CD14-positive monocyte (primary cell): Measurements from ENCODE around the gene ARPC1B. TPM values are rescaled to one million over a fixed set of nuclear protein-coding genes. Genes with fewer than 3 reads are reported as not detected.
A peak's percentile ranks its signal among the peaks of the same experiment; 100 is the strongest.

Experiments used
- DNase-seq, 3 donors: peaks; one replicate each; pipeline ENCODE4 v3.0.0-alpha.2; 2011 to 2022
- H2AFZ ChIP-seq: 2 replicates; pipeline ENCODE4 v1.6.0; 2012; ENCODE audit warnings: mild to moderate bottlenecking, low read depth, low read length, inconsistent platforms; ENCODE audit not compliant: insufficient read depth, poor library complexity, severe bottlenecking
- H3K27ac ChIP-seq, 2 donors: 1 replicate in 1 of 2; 2 replicates in 1 of 2; pipeline ENCODE4 v1.5.1; 2012 to 2013; ENCODE audit warnings: low read length in 2 of 2, control low read depth in 1 of 2, inconsistent platforms in 1 of 2, low read depth in 1 of 2, mild to moderate bottlenecking in 1 of 2
- H3K27me3 ChIP-seq, 2 donors: one replicate each; pipeline versions ENCODE4 v1.6.0 to v1.6.1; 2011 to 2013; ENCODE audit warnings: low read length in 2 of 2; ENCODE audit not compliant: control insufficient read depth in 2 of 2, insufficient read depth in 2 of 2
- H3K36me3 ChIP-seq, 2 donors: replicated peaks in 1 of 2; 1 replicate in 1 of 2; 2 replicates in 1 of 2; pipeline versions ENCODE4 v1.5.1 to v1.6.1; 2012 to 2013; ENCODE audit warnings: low read length in 2 of 2, control low read depth in 1 of 2, inconsistent platforms in 1 of 2, mild to moderate bottlenecking in 1 of 2; ENCODE audit not compliant: insufficient read depth in 2 of 2, control insufficient read depth in 1 of 2
- H3K4me1 ChIP-seq, 2 donors: 1 replicate in 1 of 2; 2 replicates in 1 of 2; pipeline versions ENCODE4 v1.5.1 to v1.6.1; 2012 to 2013; ENCODE audit warnings: low read length in 2 of 2, control low read depth in 1 of 2, inconsistent platforms in 1 of 2, mild to moderate bottlenecking in 1 of 2, moderate library complexity in 1 of 2; ENCODE audit not compliant: insufficient read depth in 2 of 2, control insufficient read depth in 1 of 2
- H3K4me2 ChIP-seq: replicated peaks from 2 replicates; pipeline ENCODE3; 2012; ENCODE audit warnings: low read length, moderate library complexity, mild to moderate bottlenecking; ENCODE audit not compliant: poor library complexity, severe bottlenecking; ENCODE audit errors: extremely low read depth
- H3K4me3 ChIP-seq, 3 experiments: fragments of 200-600 bp in 1 of 3; sonication (generic) in 1 of 3; replicated peaks in 1 of 3; 1 replicate in 2 of 3; 2 replicates in 1 of 3; pipeline ENCODE4 v1.5.1; 2011 to 2013; ENCODE audit warnings: low read length in 3 of 3, mild to moderate bottlenecking in 3 of 3, control low read depth in 2 of 3, low read depth in 2 of 3, inconsistent platforms in 1 of 3, moderate library complexity in 1 of 3
- H3K79me2 ChIP-seq: 2 replicates; pipeline ENCODE4 v1.6.0; 2012; ENCODE audit warnings: mild to moderate bottlenecking, control low read depth, inconsistent platforms, low read length, moderate library complexity; ENCODE audit not compliant: insufficient read depth
- H3K9ac ChIP-seq: 2 replicates; pipeline ENCODE4 v1.6.0; 2017; ENCODE audit warnings: low read length, mild to moderate bottlenecking; ENCODE audit not compliant: insufficient read depth, poor library complexity, severe bottlenecking
- H3K9me3 ChIP-seq, 2 donors: replicated peaks in 1 of 2; 1 replicate in 1 of 2; 2 replicates in 1 of 2; pipeline versions ENCODE4 v1.5.1 to v1.6.1; 2012 to 2013; ENCODE audit warnings: low read length in 2 of 2, control low read depth in 1 of 2; ENCODE audit not compliant: control insufficient read depth in 1 of 2, insufficient read depth in 1 of 2
- H4K20me1 ChIP-seq: 2 replicates; pipeline ENCODE4 v1.6.0; 2012; ENCODE audit warnings: mild to moderate bottlenecking, low read length, control low read depth, moderate library complexity; ENCODE audit not compliant: insufficient read depth
- H3K27ac Mint-ChIP-seq, 7 donors: one replicate each; pipeline ENCODE4 v1.8.0; 2020; ENCODE audit warnings: mild to moderate bottlenecking in 7 of 7, mixed read lengths in 7 of 7, moderate library complexity in 6 of 7, inconsistent platforms in 2 of 7
- H3K27me3 Mint-ChIP-seq, 3 donors: one replicate each; pipeline ENCODE4 v1.8.0; 2021 to 2022; ENCODE audit warnings: low read depth in 3 of 3, mild to moderate bottlenecking in 3 of 3, mixed read lengths in 3 of 3, moderate library complexity in 3 of 3, inconsistent platforms in 1 of 3
- H3K36me3 Mint-ChIP-seq, 2 donors: one replicate each; pipeline ENCODE4 v1.8.0; 2020; ENCODE audit warnings: mixed read lengths in 2 of 2, inconsistent platforms in 1 of 2, mild to moderate bottlenecking in 1 of 2
- H3K4me1 Mint-ChIP-seq: one replicate; pipeline ENCODE4 v1.8.0; 2020; ENCODE audit warnings: mild to moderate bottlenecking, mixed read lengths
- H3K4me3 Mint-ChIP-seq, 2 donors: one replicate each; pipeline ENCODE4 v1.8.0; 2020; ENCODE audit warnings: mild to moderate bottlenecking in 2 of 2, mixed read lengths in 2 of 2, moderate library complexity in 1 of 2
- H3K9me3 Mint-ChIP-seq, 7 donors: one replicate each; pipeline ENCODE4 v1.8.0; 2020 to 2022; ENCODE audit warnings: mixed read lengths in 7 of 7, mild to moderate bottlenecking in 6 of 7, moderate library complexity in 6 of 7, inconsistent platforms in 2 of 7
- CTCF ChIP-seq: fragments of 200-600 bp; IDR thresholded peaks from one replicate; pipeline ENCODE4 v1.8.0; 2022; ENCODE audit warnings: antibody characterized with exemption, mild to moderate bottlenecking
- WGBS: methylation state at CpG from one replicate; pipeline ENCODE4 v1.1.5; 2013; ENCODE audit warnings: missing lambda C conversion rate; ENCODE audit not compliant: insufficient coverage; 5-methylcytosine and 5-hydroxymethylcytosine counted together
- intact Hi-C, 2 donors: fragments of 100-400 bp; cut with micrococcal nuclease; formaldehyde crosslinking; loops; one replicate each; pipeline versions ENCODE4 v1.15.0 to v1.15.1; 2023
- polyA plus RNA-seq, 3 donors: library from polyadenylated mRNA; depleted of rRNA in 1 of 3; unstranded in 2 of 3; stranded (reverse) in 1 of 3; fragments of 300-500 nt in 2 of 3; fragments of >200 nt in 1 of 3; fragmentation: Illumina TruSeq in 2 of 3; gene quantifications; 1 replicate in 2 of 3; 2 replicates in 1 of 3; pipeline ENCODE4 v1.2.3, GENCODE V29; 2012 to 2021

ARPC1B gene
- polyA plus RNA-seq, 3 donors = 1,179 to 1,362 (median 1,282) TPM

GRCh38 chr7:99396418-99397296 is 22.1 kb downstream of the ARPC1B start:
- peaks cover 12 to 19% of the 10 kb centered on the region in 2 donors for H3K4me1 ChIP-seq
- peaks cover 100% of the 10 kb centered on the region for H4K20me1 ChIP-seq
- H3K9me3 ChIP-seq = no peaks in the 10 kb centered on the region
- Mint-ChIP-seq H3K27ac (peak overlapping the region in 4 of 7 donors; percentile 16 to 76 (median 58)), H3K9me3 (peaks cover 0 to 2% (median 0%) of the 10 kb centered on the region in 7 donors), H3K27me3 (no peaks in the 10 kb centered on the region), H3K36me3 (peaks cover 66 to 84% of the 10 kb centered on the region in 2 donors), H3K4me1 (peaks cover 27% of the 10 kb centered on the region), H3K4me3 (no peak overlapping the region)
- no peak overlapping the region for H2AFZ ChIP-seq
- H3K4me2 ChIP-seq = no peak overlapping the region
- H3K79me2 ChIP-seq = peaks cover 47% of the 10 kb centered on the region
- no peak for DNase-seq
- H3K27me3 ChIP-seq = no peaks in the 10 kb centered on the region
- no peak overlapping the region for H3K9ac ChIP-seq
- H3K4me3 ChIP-seq = no peak overlapping the region
- intact Hi-C loops = no loop called here
- TF ChIP-seq CTCF = no peak
- H3K27ac ChIP-seq = peak overlapping the region in 1 of 2 donors; percentile 53
- 91% methylated on average over 5 of the region's 21 CpGs for WGBS
- peaks cover 75 to 86% of the 10 kb centered on the region in 2 donors for H3K36me3 ChIP-seq

- Mint-ChIP-seq H3K27me3 (no peaks in the 10 kb centered on the region), H3K36me3 (peaks cover 63 to 82% of the 10 kb centered on the region in 2 donors), H3K27ac (peak overlapping the region in 6 of 7 donors; percentile 41 to 81 (median 56)), H3K9me3 (peaks cover 0 to 2% (median 0%) of the 10 kb centered on the region in 7 donors), H3K4me1 (peaks cover 22% of the 10 kb centered on the region), H3K4me3 (no peak overlapping the region)
- TF ChIP-seq CTCF = no peak
- no peak overlapping the region for H2AFZ ChIP-seq
- no peaks in the 10 kb centered on the region for H3K27me3 ChIP-seq
- peak overlapping the region in 1 of 2 donors; percentile 53 for H3K27ac ChIP-seq
- peaks cover 6 to 12% of the 10 kb centered on the region in 2 donors for H3K4me1 ChIP-seq
- 88% methylated on average over 11 of the region's 18 CpGs for WGBS
- intact Hi-C loops = no loop called here
- peaks cover 95% of the 10 kb centered on the region for H4K20me1 ChIP-seq
- H3K79me2 ChIP-seq = peaks cover 39% of the 10 kb centered on the region
- H3K36me3 ChIP-seq = peaks cover 68 to 84% of the 10 kb centered on the region in 2 donors
- no peak overlapping the region for H3K9ac ChIP-seq
- H3K9me3 ChIP-seq = no peaks in the 10 kb centered on the region
- no peak overlapping the region for H3K4me3 ChIP-seq
- DNase-seq = no peak
- no peak overlapping the region for H3K4me2 ChIP-seq
Observed at GRCh38 chr7:99397297-99397983, 22.9 kb downstream of the ARPC1B start.
